ENCODE data around the gene SPINT2.
"Not testable (repeated sequence)": the region's sequence is repeated elsewhere in the genome, so short reads cannot be mapped to it uniquely, and the experiment has no call there.

Gene SPINT2, protein sequence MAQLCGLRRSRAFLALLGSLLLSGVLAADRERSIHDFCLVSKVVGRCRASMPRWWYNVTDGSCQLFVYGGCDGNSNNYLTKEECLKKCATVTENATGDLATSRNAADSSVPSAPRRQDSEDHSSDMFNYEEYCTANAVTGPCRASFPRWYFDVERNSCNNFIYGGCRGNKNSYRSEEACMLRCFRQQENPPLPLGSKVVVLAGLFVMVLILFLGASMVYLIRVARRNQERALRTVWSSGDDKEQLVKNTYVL

DNA sequence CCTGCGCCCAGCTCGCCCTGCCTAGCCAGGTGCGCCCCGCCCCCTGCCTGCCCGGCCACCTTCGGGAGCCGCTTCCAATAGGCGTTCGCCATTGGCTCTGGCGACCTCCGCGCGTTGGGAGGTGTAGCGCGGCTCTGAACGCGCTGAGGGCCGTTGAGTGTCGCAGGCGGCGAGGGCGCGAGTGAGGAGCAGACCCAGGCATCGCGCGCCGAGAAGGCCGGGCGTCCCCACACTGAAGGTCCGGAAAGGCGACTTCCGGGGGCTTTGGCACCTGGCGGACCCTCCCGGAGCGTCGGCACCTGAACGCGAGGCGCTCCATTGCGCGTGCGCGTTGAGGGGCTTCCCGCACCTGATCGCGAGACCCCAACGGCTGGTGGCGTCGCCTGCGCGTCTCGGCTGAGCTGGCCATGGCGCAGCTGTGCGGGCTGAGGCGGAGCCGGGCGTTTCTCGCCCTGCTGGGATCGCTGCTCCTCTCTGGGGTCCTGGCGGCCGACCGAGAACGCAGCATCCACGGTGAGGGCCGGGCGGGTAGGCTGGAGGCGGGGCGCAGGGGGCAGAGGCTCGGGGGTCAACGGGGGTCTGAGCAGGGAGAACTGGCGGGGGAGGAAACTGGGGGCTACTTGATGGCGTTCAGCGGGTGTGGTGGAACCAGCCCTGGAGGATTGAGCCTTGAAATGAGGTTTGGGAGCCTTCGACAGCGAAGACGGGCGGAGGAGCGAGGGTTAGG is at the start of gene SPINT2:
Gene SPINT2 (plus strand): TSS at position 88 of the 727 bp plus-strand sequence. CDS start 320 bp downstream, at position 408.
- DNase-seq (ENCODE audit: low spot score) = peak; percentile 9

DNA sequence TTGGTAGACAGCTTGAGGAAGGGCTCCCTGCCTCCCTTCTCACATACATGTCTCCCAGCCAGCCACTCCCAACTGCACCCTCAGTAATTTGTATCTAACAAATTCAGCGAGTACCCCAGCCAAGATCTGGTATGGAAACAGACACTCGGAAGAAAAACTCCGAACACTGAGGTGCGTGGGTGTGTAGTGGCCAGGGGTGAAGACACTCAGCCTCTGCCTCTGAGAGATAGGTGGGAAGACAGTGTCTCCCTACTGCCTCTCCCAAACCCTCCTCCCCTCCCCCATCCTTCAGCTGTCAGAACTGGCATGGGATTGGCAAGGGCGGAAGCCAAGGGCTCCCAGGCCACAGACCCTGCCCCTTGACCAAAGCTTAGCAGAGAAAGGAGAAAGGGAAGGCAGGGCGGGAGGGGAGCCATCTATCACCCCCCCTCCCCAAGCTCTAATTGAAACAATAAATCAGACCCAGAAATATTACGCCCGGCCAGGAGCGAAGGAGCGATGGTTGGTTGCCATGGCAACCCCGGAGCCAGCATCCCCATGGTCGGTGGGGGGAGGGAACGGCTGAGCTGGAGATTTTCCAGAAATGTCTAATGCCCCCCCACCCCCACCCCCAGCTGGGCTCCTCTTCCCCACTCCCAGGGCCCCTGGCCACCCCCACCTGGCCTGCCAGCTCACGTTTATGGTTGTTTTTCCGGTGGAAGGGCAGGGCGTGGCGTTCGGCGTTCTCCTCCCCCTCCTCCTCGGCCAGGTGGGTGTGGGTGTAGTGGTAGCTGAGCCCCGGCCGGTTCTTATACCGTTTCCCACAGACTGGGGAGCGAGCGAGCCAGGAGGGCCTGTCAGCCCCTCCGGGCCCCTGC is 47.4 kb upstream of the SPINT2 start:
- no peak for DNase-seq (ENCODE audit: low spot score)

DNA sequence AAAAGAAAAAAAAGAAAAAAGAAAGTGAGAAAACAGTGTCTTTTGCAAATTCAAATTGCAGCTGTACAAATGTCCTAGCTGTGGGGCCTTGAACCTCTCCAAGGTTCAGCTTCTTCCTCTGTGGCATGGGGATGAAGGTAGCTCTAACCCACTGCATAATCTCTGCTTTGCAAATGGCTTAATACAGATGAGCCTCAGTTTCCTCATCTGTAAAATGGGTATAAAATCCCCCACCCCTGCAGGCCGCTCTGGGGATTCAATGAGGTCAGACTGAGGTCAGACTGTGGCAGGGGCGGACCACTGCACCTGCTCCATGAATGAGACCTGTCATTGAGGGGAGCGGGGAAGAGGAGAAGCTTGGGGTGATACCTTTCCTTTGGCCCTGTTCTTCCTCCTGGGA is 46.2 kb upstream of the SPINT2 start:
- DNase-seq (ENCODE audit: low spot score) = no peak

DNA sequence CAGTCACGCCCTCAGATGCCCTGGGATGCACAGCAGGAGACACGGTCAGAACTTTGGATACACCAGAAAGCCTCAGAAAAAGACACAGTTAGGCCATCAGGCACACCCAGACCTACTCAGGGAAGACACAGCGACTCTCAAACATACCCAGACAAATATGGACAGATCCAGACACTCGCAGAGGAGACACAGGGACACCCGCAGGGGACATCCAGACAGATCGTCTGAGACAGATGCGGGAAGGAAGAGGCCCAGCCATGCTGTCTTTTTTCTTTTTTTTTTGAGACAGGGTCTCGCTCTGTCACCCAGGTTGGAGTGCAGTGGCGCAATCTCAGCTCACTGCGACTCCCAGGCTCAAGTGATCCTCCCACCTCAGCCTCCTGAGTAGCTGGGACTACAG is 45.2 kb upstream of the SPINT2 start:
- no peak for DNase-seq (ENCODE audit: low spot score)

- no peak for DNase-seq (ENCODE audit: low spot score)
These were observed 43.0 kb upstream of the SPINT2 start for GRCh38 chr19:38221421-38221820.

DNA sequence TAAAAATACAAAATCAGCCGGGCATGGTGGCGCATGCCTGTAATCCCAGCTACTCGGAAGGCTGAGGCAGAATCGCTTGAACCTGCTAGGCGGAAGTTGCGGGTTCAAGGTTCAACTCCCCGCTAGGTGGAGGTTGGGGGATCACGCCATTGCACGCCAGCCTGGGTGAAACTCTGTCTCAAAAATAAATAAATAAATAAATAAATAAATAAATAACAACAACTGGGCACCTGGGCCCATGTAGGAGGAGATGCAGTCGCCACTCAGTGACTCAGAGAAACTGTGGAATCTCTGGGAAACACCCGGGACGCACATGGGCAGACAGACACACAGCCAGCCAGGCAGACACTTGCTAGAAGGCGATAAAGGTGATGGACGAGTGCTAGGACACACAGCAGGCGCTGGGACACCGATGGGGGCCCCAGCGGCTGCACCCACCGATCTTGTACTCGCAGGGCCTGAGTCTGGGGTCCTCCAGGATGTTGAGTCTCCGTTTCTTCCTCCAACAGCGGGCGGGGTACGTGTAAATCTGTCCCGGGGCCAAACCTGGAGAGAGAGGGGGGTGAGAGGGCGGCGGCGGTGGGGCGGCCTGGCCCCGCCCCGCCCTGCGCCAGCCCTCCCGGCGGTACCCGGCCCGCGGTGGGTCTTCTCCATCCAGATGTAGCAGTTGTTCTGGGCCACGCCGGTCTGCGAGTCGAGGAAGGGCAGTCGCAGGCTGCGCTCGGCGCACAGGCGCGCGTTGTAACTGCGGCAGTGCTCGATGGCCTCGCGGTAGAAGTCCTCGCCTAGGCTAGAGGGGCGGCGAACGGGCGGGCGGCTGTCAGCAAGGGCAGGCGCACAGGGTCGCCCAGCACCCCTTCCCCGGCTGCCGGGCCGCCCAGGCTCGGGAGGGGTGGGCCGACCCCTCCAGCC is 42.2 kb upstream of the SPINT2 start:
- DNase-seq (ENCODE audit: low spot score) = no peak

GRCh38 chr19:38223119-38223523 is 41.3 kb upstream of the SPINT2 start:
- DNase-seq (ENCODE audit: low spot score) = no peak

DNA sequence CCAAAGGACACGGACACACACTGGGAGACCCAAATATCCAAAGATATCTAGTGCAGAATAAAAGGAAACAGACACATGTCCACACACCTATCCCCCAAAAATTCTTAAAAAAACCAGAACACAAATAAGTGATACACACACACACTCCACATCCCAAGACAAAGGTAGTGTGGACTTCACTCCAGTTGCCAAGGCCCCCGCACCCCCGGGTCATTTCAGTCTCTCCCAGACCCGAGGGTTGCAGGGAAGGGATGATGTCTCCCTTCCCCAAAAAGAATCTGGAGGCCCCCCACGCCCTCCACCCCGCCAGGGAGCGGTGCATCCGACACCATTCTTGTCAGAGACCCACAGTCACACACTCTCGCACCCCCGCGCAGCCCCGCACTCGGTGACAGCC is 40.8 kb upstream of the SPINT2 start:
- no peak for DNase-seq (ENCODE audit: low spot score)

DNA sequence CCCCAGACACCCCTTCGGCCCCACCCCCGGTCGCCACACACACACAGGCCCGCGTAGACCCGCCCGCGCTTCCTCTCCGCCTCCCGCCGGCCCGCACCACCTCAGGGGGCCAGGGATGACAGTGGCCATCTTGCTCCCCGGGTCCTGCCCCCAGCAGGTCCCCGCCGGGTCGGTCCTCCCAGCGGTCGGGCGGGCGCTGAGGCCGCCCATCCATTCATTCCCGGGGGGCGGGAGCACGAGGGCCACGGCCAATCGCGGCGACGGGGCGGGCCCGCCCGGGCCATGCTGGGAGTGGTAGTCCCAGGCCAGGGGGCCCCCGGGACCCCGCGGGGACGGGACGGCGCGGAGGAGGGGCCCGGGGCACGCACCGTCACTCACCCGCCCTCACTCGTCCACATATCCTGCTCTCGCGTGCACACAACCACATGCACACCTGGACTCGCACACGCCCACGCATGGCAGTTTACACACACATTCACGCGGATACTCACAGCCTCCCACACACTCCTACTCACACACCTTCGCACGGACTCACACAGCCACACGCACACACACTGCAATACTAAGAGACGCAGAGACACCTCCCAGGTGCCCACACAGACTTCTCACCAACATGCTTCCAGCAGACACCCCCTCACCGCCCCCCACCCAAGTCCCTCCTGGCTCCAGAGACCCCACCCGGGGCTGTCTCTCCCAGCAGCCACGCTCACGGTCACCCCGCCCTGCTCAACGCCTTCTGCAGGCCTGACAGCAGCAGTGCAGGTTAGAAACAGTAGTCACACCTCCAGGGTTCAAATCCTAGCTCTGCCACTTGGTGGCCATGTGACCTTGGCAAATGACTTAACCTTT is 40.1 kb upstream of the SPINT2 start, which contains the start of gene DPF1:
Gene DPF1 (minus strand): TSS at position 209 of the 849 bp plus-strand sequence. CDS start 80 bp downstream, at position 129.
- DNase-seq (ENCODE audit: low spot score) = peak; percentile 52

GRCh38 chr19:38224863-38225218 is 39.5 kb upstream of the SPINT2 start:
- DNase-seq (ENCODE audit: low spot score) = not testable (repeated sequence)

DNA sequence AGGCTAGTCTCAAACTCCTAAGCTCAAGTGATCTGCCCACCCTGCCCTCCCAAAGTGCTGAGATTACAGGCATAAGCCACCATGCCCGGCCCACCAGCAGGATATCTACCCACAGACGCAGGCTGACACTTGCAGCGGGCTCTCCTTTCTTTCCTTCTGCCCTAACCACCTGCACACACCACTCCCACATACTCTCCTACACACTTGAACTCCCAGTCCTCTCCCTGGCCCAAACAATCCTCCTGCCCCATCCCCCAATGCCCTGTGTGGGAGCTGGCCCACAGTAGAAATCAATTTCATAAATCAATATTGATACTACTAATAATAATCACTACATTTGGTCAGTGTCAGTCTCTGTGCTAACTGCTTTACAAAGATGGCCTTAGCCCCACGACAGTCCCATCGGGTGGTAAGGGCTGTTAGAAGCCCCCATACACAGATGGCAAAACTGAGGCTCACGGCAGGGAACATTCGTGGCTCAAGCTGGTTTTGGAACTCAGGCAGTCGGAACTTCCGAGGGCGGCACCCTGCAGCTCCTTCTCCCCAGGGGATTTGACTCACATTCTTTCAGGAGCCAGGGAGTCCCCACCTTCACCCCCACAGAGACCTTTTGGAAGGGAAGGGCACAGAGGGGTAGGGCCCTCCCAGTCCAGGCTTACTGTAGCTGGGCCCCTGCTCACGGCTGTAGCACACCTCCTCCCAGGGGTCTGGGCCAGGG is 36.9 kb upstream of the SPINT2 start:
- DNase-seq (ENCODE audit: low spot score) = no peak

DNA sequence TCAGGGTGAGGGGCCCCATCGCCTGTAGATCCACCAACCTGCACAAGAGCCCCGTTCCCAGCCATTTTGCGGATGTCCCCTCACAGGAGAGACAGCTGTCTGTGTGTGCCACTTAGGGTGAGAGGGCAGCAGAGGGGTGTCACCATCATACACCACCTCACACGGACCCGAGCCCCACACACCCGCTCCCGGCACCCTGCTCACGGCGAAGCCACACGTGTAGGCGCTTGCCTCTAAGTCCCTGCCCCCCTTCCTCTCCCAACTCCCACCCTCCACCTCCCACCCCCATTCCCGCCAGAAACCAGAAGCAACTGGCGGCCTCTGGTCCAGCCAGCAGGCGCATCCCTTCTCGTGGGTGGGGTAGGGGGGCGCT is 36.4 kb upstream of the SPINT2 start:
- DNase-seq (ENCODE audit: low spot score) = no peak

DNA sequence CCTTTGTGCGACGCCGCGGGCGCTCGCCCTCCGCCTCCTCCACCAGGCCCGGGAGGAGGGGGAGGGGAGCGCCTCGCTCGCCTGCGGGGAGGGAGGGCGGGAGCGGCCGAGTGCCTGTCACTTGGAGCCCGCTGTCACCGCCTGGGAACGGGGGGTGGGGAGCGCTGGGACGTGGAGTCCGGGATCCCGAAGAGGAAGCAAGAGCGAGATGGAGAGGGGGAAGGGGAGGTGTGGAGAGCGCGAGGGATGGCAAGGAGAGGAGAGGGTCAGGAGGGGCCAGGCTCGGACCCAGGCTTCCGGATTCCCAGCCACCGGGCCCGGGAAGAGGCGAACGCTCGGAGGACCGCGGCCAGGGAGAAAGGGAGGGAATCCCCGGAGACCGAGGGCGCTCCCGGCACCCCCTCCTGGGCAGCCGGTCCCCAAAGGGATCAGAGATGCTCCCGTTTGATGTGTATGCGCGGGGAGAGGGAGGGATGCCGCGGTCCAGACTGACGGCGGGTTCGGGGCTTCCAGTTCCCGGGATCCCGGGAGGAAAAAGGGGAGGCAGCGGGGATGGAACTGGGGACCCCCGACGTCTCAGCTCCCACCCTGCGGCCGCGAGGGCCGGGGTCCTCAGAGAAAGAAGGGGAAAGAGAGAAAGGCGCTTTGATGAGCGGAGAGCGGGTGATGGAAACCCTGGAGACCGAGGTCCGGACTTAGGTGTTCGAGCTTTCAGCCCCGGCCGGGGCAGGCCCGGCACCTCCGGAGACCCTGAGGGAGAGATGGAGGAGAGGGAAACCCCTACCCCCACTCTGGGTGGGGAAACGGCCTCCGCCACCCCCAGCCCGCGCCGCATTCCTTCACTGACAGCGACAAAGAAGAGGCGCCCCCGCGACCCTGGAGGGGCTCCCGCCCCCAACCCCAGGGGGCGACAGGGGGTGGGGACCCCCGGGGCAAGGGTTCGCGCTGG is 35.6 kb upstream of the SPINT2 start:
- no peak for DNase-seq (ENCODE audit: low spot score)

- DNase-seq (ENCODE audit: low spot score) = peak; percentile 76
These were observed 34.7 kb upstream of the SPINT2 start for GRCh38 chr19:38229585-38230073.

DNA sequence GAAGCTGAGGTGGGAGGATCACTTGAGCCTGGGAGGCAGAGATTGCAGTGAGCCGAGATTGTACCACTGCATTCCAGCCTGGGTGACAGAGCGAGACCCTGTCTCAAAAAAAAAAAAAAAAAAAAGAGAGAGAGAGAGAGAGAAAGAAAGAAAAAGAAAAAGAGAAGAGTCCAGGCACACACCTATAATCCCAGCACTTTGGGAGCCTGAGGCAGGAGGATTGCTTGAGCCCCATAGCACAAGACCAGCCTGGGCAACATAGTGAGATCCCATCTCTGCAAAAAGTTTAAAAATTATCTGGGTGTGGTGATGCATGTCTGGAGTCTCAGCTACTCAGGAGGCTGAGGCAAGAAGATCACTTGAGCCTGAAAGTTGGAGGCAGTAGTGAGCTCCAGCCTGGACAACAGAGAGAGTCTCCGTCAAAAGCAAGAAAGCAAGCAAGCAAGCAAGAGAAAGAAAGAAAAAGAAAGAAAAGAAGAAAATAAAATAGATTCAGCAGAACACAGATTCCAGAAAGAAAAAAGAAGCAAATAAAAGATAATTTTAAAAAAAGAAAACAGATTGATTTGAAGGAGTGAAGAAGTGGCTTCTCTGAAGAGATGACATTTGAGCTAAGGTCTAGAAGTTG is 33.8 kb upstream of the SPINT2 start:
- DNase-seq (ENCODE audit: low spot score) = not testable (repeated sequence)

DNA sequence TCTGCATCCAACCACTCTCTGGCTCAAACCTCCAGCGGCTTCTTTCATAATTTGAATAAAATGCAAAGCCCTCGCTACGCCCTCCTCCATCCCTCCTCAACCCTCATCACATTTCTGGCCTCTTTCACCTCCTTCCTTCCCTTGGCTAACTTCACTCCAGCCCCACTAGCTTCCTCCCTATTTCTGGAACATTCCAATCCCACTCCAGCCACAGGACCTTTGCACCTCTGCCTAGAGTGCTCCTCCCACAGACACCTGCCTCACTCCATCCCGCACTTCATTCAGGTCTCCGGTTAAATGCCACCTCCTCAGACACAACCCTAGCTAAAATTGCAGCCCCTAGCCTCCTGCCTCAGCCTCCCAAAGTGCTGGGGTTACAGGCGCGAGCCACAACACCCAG is 32.5 kb upstream of the SPINT2 start:
- no peak for DNase-seq (ENCODE audit: low spot score)

DNA sequence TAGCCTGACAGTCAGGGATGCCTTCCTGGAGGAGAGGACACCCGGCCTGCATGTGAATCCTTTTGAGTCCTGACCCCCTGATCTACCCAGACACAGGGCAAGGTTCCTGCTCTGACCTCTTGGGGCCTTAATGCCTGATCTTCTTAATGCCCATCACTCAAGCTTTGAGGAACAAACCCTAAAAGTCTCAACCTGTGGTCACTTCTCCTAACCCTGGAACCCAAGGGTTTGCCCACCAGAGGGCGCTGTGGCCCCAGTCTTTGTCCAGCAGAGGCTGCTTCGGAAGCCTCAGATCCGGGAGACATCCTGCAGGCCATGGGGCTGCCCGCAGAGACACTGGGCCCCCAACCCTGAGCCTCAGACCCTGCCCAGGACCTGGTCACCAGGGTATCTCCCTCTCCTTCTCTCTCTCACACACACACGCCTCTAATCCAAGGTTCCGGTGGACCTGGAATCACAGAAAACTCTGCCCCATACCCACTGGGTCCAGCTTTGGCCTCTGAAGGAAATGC is 30.6 kb upstream of the SPINT2 start:
- DNase-seq (ENCODE audit: low spot score) = peak; percentile 81

DNA sequence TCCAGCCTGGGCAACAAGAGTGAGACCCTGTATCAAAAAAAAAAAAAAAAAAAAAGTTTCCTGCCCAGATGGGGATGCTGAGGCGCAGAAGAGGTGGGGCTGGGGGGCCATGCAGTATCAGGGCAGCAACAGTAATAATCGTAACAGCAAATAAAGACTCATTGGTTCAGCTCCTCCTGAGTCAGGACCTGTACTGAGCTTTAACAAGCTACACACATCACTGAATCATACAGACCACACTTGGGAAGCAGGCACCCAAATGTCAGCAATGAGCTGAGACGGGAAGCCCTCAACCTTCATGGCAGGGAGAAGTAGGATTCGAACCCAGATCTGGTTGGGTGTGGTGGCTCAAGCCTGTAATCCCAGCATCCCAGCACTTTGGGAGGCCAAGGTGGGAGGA is 29.8 kb upstream of the SPINT2 start:
- no peak for DNase-seq (ENCODE audit: low spot score)
